K562 (cell line): ENCODE measurements around the gene DLG4. TPM values are rescaled to one million over a fixed set of nuclear protein-coding genes. Genes with fewer than 3 reads are reported as not detected.

Source experiments
- ATF6 ChIP-seq: sonication (generic); formaldehyde crosslinking; IDR thresholded peaks from 2 replicates; pipeline ENCODE4 v1.4.0; 2020; ENCODE audit warnings: mild to moderate bottlenecking, missing genetic modification reagents
- BRD4 ChIP-seq: fragments of 200-600 bp; sonication (generic); IDR thresholded peaks from 2 replicates; pipeline ENCODE4 v1.6.1; 2017; ENCODE audit warnings: inconsistent platforms
- CHD4 ChIP-seq: fragments of 200-600 bp; sonication (generic); IDR thresholded peaks from 3 replicates; pipeline ENCODE4 v1.6.1; 2012; ENCODE audit warnings: low read depth, mild to moderate bottlenecking, mixed read lengths, low read length, inconsistent platforms; ENCODE audit not compliant: insufficient read depth, insufficient replicate concordance, poor library complexity, severe bottlenecking
- ELK1 ChIP-seq: sonication (generic); formaldehyde crosslinking; IDR thresholded peaks from 2 replicates; pipeline ENCODE4 v1.8.1; 2022; ENCODE audit warnings: missing genetic modification reagents
- FOXP1 ChIP-seq: sonication (generic); formaldehyde crosslinking; IDR thresholded peaks from 2 replicates; pipeline ENCODE4 v1.8.0; 2022; ENCODE audit warnings: mild to moderate bottlenecking, missing genetic modification reagents
- HSF4 ChIP-seq: fragments of 250-450 bp; sonication (Bioruptor Pico); IDR thresholded peaks from 2 replicates; pipeline ENCODE4 v2.1.2; 2022; ENCODE audit warnings: mild to moderate bottlenecking, moderate library complexity, borderline replicate concordance
- L3MBTL2 ChIP-seq: fragments of 450-650 bp; IDR thresholded peaks from 2 replicates; pipeline ENCODE4 v1.6.1; 2016; ENCODE audit warnings: mild to moderate bottlenecking, moderate library complexity
- MNT ChIP-seq, 2 experiments: fragments of 450-650 bp; conservative IDR thresholded peaks; 2 replicates each; pipeline ENCODE4 v1.6.1; 2017; ENCODE audit warnings: mild to moderate bottlenecking in 2 of 2, moderate library complexity in 2 of 2
- MYC ChIP-seq, 2 experiments: fragments of 250-450 bp in 1 of 2; sonication (Bioruptor Pico) in 1 of 2; IDR thresholded peaks; 2 replicates each; pipeline versions ENCODE4 v1.5.1 to v1.6.1; 2012 to 2021; ENCODE audit warnings: low read depth in 2 of 2, borderline replicate concordance in 1 of 2, improper control_type of control experiment in 1 of 2, low read length in 1 of 2, mild to moderate bottlenecking in 1 of 2, moderate library complexity in 1 of 2
- NELFE ChIP-seq: IDR thresholded peaks from 2 replicates; pipeline ENCODE4 v1.6.1; 2011; ENCODE audit warnings: mild to moderate bottlenecking; ENCODE audit not compliant: insufficient read depth, insufficient read length
- PHF8 ChIP-seq: fragments of 200-600 bp; sonication (generic); IDR thresholded peaks from 2 replicates; pipeline ENCODE4 v1.6.1; 2012; ENCODE audit warnings: mixed run types, mild to moderate bottlenecking, inconsistent platforms, low read length, moderate library complexity, borderline replicate concordance
- PML ChIP-seq: IDR thresholded peaks from 2 replicates; pipeline ENCODE4 v1.6.1; 2012; ENCODE audit warnings: low read length, inconsistent platforms
- PTTG1 ChIP-seq: fragments of 450-650 bp; IDR thresholded peaks from 2 replicates; pipeline ENCODE4 v1.6.1; 2016; ENCODE audit warnings: low read depth, mild to moderate bottlenecking, missing genetic modification characterization, missing compliant biosample characterization
- RUNX1 ChIP-seq: sonication (generic); IDR thresholded peaks from 2 replicates; pipeline ENCODE4 v1.6.1; 2016; ENCODE audit warnings: antibody characterized with exemption, low read depth
- U2AF1 ChIP-seq: fragments of 200-400 bp; formaldehyde crosslinking; optimal IDR thresholded peaks from 2 replicates; pipeline ENCODE3; 2017; ENCODE audit warnings: mild to moderate bottlenecking, low read depth, low read length, moderate library complexity
- ZNF347 ChIP-seq: fragments of 450-650 bp; formaldehyde crosslinking; IDR thresholded peaks from 2 replicates; pipeline ENCODE4 v1.4.0; 2020; ENCODE audit warnings: low read depth, mild to moderate bottlenecking, moderate library complexity
- polyA plus RNA-seq, 8 experiments: library from polyadenylated mRNA; depleted of rRNA in 4 of 8; stranded (reverse) in 5 of 8; unstranded in 3 of 8; fragments of >200 nt; fragmentation: Nextera tagmentation in 2 of 8; fragmentation: Illumina TruSeq in 1 of 8; extraction: Ambion mirVana in 2 of 8; extraction: Trizol in 1 of 8; gene quantifications; 2 replicates each; pipeline versions ENCODE4 v1.2.1 to v1.2.3, GENCODE V29; 2011 to 2014; ENCODE audit warnings: inconsistent platforms in 1 of 8, missing spikeins in 1 of 8
- total RNA-seq, 7 experiments: library from RNA; depleted of rRNA in 6 of 7; stranded (reverse); fragments of >200 nt in 6 of 7; fragmentation: Illumina TruSeq in 2 of 7; extraction: Trizol in 2 of 7; gene quantifications; 2 replicates each; pipeline versions ENCODE4 v1.2.1 to v1.2.3, GENCODE V29; 2011 to 2021; ENCODE audit warnings: low replicate concordance in 1 of 7
- TF ChIP-seq, protein P1 (sequence below): fragments of 450-650 bp; IDR thresholded peaks from 2 replicates; pipeline ENCODE4 v1.6.1; 2016; ENCODE audit warnings: borderline replicate concordance
- TF ChIP-seq, protein P2 (sequence below): sonication (generic); formaldehyde crosslinking; IDR thresholded peaks from 2 replicates; pipeline ENCODE4 v1.8.1; 2023; ENCODE audit warnings: mild to moderate bottlenecking, missing genetic modification reagents, moderate library complexity

Gene DLG4
- total and polyA plus RNA-seq, 9 of the 15 experiments (the other 6 are each of a cell fraction or from before 2014, with no cell fraction given), result 0.03 to 12.0 (median 4.1) TPM

DNA sequence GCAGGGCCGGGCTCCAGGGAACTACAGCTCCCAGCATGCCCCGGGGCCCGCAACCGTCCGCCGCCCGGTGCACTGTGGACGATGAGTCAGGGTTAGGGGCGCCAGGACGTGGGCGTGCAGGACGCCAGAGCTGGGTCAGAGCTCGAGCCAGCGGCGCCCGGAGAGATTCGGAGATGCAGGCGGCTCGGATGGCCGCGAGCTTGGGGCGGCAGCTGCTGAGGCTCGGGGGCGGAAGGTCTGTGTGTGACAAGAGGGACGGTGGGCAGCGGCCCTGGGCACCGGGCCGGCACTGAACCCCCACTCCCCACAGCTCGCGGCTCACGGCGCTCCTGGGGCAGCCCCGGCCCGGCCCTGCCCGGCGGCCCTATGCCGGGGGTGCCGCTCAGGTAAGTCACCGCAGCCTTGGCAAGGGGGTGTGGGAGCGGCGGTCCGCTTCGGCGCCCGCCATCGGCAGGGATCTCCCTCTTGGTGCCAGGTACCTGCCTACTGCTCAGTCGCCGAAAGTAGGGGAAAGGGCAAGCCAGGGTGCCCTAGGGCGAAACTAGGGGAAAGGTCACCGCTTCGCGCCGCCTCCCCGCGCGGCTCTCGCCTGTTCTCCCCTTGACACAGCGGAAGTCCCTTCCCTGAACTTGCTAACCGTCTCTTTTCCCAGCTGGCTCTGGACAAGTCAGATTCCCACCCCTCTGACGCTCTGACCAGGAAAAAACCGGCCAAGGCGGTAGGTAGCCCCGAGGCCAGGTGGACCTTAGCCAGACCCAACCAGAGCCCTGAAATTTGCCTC lies at the start of gene DLG4, which contains the start of gene ACADVL (continued):
- TF ChIP-seq PML (peak; percentile 40; the same call in 1 of the 2 replicates), PHF8 (peak; percentile 67; the same call in 1 of the 2 replicates), BRD4 (no peak), FOXP1 (CRISPR knock-in tag) (no peak), MNT (conservative IDR thresholded peaks at IDR 0.05) (peak; percentile 39 to 51; a peak in 3 of 4 replicates), ZNF347 (CRISPR knock-in tag) (no peak), ELK1 (CRISPR knock-in tag) (no peak), RUNX1 (no peak), U2AF1 (peak; percentile 25), L3MBTL2 (no peak), CHD4 (no peak), HSF4 (CRISPR knock-in tag) (no peak), MYC (IDR thresholded peaks at IDR 0.05; ENCODE audit: low read depth, low read length) (peak; percentile 63), MYC (CRISPR knock-in tag; IDR thresholded peaks at IDR 0.05; ENCODE audit: borderline replicate concordance, low read depth) (no peak), NELFE (no peak), ATF6 (no peak), PTTG1 (tag) (no peak)
- TF ChIP-seq, protein P1, sequence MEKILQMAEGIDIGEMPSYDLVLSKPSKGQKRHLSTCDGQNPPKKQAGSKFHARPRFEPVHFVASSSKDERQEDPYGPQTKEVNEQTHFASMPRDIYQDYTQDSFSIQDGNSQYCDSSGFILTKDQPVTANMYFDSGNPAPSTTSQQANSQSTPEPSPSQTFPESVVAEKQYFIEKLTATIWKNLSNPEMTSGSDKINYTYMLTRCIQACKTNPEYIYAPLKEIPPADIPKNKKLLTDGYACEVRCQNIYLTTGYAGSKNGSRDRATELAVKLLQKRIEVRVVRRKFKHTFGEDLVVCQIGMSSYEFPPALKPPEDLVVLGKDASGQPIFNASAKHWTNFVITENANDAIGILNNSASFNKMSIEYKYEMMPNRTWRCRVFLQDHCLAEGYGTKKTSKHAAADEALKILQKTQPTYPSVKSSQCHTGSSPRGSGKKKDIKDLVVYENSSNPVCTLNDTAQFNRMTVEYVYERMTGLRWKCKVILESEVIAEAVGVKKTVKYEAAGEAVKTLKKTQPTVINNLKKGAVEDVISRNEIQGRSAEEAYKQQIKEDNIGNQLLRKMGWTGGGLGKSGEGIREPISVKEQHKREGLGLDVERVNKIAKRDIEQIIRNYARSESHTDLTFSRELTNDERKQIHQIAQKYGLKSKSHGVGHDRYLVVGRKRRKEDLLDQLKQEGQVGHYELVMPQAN, result no peak
- TF ChIP-seq, protein P2, sequence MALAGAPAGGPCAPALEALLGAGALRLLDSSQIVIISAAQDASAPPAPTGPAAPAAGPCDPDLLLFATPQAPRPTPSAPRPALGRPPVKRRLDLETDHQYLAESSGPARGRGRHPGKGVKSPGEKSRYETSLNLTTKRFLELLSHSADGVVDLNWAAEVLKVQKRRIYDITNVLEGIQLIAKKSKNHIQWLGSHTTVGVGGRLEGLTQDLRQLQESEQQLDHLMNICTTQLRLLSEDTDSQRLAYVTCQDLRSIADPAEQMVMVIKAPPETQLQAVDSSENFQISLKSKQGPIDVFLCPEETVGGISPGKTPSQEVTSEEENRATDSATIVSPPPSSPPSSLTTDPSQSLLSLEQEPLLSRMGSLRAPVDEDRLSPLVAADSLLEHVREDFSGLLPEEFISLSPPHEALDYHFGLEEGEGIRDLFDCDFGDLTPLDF (CRISPR knock-in tag), result no peak
